Hematopoietic multipotent progenitor cell treated with erythropoietin and hydrocortisone succinate and interleukin-3 and kit ligand, for 6 days (in vitro differentiated cells): ENCODE data around the gene C9orf153.
A peak's percentile ranks its signal among the peaks of the same experiment; 100 is the strongest.
"Not testable (repeated sequence)": the region's sequence is repeated elsewhere in the genome, so short reads cannot be mapped to it uniquely, and the experiment has no call there.

ENCODE experiments used
- DNase-seq: peaks from one replicate; pipeline ENCODE4 v3.0.0-alpha.2; 2015

C9orf153 gene

DNA sequence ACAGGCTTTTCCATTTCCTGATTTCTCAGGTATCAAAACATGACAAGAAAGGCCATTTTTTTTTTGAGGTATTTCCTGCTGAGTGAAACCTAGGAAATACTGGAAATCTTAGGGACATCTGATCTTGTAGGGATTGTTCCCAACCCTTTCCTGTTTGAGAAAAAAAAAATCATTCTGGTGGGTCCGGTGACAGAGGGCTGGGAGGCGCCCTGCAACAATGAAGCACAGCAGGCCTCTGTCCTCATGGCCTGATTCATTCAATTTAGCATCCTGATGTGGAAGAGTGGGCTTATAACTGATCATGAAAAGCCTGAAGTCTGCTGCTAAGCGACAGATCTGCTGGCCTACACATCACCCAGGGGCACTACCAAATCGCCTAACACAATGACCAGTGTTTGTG, 3.0 kb upstream of the C9orf153 start:
- no peak for DNase-seq

DNA sequence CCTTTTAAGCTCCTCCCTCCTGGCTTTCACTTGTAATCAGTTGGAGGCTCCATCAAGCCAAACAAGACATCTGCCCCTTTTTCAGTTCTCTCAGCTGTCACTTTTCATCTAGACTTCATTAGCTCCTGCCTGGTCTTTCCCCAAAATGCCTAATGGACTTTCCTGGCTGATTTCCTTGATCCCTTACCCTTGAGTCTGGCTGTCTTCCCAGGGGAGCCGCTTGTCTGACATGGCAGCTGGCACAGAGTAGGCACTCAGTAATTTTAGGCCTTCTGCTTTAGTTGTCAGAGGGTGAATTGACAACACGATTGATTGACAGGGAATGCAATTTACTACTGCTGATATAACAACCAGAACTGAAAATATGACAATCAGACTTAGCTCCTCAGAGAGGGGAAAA, 2.1 kb downstream of the C9orf153 start:
- DNase-seq = no peak

DNA sequence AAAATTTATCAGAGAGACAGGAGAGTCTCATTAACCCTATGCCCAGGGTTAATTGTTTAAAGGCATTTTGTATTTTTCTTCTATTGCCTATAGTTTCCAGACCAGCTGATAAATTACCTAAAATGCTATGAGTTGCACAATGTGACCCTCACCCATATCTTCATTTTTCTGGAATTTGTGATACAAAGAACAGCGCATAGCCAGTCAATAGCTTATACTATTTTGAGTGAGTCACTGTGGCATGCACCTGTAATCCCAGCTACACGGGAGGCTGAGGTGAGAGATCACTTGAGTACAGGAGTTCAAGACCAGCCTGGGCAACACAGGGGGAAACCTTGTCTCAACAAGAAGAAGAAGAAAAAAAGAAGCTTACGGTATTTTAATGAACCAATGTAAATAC, 2.8 kb downstream of the C9orf153 start:
- no peak for DNase-seq

DNA sequence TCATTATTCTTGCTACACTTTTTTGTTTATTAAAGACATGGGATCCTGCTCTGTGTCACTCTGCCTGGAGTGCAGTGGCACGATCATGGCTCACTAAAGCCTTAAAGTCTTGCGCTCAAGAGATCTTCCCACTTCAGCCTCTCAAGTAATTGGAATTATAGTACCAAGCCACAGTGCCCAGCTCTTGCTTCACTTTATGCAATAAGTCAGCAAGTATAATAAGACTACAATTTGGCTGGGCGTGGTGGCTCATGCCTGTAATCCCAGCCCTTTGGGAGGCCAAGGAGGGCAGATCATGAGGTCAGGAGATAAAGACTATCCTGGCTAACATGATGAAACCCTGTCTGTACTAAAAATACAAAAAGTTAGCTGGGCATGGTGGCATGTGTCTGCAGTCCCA, 5.9 kb downstream of the C9orf153 start:
- no peak for DNase-seq

DNA sequence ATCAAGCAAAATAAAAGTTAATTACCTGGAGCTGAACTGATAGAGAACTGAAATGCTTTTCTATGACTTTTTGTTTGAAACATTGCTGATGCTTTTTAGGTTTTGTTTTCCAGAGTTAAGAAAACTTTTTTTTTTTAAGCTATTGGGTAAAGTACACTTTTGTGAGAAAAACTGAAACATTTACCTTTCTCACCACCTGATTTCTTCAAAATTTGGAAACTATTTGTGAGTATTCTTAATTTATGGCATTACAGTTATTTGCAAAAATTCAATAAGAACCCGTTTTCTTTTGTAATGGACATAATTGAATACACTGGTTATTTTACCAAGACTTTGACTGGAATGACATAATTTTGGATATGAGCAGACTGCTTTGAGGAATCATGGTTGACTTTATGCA, 6.6 kb downstream of the C9orf153 start:
- DNase-seq = no peak

DNA sequence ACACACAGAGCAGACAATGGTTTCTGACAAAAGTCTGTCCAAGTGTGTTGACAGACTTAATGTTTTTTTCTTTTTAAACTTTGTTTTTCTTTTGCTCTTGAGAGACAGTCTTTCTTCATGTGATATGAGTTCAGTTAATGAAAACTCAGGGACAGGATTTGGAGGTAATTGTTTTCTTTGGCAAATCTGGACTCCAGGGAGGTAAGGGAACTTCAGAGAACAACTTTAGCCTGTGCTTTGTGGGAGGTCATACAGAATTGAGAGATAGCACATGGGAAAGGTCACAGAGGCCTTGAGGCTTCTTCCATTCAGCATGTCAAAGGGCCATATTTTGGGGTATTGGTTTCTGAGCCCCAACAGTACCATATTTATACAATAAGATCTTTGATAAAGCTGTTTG, 9.3 kb downstream of the C9orf153 start:
- no peak for DNase-seq

DNA sequence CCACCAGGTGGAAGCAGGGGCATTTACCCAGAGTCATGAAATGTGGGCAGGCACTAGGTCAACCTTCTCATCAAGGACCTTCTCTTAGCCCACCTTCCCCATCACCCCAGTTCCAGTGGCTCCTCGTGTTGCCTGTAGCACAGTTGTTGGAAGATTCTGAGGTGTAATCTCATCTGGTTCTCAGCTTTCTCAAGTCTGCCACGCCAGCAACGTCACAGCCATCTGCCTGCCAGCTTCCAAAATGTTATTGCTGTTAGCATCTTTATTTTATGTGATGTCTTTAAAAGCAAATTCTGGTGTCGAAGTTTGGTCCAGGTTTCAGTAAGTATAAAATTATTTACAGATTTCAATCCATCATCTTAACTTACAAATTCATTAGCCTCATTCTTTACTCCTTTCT, 10.7 kb downstream of the C9orf153 start:
- DNase-seq = no peak

DNA sequence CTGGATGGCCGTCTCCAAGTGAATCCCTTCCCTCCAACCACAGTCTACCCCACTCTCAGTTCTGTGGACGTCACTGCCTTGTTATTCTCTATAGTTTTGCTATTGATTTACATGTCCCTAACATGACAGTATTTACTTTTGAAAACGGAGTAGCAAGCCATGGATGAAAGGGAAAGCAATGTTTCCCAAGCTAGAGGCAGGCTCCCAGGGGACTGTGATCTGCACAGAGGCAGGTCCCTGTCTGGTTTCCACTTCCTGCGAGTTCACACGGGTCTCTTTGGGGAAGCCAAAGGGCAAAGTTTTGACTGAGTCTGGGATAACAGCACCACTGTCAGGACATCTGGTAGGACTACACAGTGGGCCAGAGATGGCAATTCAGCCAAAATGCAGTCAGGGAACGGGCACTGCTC, 12.7 kb downstream of the C9orf153 start:
- DNase-seq = no peak

DNA sequence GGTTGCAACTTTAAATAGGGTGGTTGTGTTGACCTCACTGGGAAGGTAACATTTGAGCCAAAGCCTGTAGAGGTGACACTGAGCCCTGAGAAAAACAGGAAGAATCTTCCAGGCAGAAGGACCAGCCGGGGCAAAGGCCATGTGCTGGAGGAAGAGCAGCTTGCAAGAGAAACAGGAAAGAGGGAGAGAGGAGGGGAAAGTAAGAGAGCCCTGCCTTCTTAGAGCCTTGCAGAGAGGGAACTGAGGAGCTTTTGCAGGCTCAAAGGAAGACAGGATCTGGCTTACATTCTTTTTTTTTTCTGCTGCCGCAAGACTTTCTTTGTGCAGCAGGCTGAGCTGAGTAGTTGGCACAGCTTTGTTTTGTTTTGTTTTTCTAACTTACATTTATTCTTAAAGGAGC, 17.4 kb downstream of the C9orf153 start:
- no peak for DNase-seq

DNA sequence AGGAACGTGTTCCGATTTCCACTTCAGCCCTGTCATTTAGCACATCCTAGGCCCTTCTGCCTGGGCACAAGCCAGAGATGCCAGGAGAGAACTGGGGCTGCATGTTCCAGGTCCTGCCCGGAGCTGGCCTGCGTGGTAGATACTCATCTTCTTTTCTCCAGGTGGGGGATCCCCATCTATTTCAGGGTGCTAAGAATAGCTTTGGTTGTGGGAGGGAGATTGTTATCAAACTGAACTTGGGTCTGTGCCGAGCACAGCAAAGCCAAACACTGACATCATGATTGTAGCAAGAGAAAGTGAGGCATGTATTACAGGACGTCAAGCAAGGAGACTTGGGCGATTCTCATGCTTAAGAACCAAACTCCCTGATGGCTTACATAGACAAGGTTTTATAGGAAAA, 18.2 kb downstream of the C9orf153 start:
- no peak for DNase-seq

DNA sequence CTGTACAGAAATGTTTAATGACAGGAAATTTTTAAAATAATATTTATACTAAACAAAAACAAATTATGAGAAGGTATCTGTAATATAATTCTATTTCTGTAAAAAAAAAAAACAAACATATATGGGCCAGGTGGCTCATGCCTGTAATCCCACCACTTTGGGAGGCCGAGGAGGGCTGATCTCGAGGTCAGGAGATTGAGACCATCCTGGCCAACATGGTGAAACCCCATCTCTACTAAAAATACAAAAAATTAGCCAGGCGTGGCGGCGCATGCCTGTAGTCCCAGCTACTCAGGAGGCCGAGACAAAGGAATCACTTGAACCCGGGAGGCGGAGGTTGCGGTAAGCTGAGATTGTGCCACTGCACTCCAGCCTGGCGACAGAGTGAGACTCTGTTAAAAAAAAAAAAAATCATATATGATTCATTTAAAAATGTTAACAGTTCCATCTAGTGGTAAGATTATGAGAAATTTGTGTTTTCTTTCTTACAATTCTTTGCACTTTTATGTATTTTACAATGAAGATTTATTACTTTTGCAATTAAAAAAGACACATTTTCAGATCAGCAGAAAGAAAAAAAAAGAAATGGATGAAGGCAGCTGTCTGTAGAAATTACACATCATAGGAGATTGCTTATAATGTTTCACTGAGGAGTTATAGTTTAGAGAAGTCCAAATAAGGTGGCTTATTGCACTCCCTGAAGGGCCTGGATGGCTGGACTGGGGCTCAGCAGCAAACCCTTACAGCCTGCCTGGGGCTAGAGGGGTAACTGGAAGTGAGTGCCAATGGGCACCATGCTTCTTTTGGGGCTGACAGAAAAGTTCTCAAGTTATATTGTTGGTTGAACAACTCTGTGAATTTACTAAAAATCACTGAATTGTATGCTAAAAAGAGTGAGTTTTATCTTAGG, 20.3 kb downstream of the C9orf153 start:
- peak; percentile 30 for DNase-seq

DNA sequence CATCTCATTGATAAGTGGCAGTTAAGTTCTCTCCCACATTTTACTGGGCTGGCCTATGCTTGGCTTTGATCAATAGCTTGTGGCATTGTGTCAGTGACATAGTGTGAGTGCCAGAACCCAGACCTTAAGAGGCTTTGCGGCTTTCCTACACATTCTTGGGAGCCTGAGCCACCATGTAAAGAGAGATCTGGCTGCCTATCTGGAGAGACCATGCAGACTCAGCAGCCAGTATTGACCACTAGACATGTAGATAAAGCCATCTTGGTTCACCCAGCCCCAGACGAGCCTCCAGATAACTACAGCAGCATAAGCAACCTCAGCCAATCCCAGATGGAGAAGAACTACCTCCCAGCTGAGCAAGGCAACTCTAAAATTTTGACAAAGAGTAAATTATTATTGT, 28.6 kb downstream of the C9orf153 start:
- peak; percentile 86 for DNase-seq

DNA sequence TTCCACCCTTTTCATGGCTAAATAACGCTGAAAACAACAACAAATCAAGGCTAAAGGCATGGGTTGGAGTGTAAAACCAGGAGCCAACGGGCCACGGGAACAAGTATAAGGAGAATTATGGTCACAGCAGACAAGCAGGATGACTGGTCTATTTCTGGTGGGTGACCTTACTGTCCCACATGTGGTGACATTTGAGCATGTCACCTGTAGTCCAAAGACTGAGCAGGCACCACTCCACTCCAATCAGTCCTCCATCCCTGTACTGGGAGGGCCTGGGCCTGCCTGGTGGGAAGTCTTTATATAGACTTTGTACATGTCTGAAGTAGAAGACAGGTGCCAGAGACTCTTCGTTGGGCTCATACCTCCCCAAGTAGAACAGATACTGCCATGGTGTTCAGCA, 36.8 kb downstream of the C9orf153 start:
- DNase-seq = no peak

DNA sequence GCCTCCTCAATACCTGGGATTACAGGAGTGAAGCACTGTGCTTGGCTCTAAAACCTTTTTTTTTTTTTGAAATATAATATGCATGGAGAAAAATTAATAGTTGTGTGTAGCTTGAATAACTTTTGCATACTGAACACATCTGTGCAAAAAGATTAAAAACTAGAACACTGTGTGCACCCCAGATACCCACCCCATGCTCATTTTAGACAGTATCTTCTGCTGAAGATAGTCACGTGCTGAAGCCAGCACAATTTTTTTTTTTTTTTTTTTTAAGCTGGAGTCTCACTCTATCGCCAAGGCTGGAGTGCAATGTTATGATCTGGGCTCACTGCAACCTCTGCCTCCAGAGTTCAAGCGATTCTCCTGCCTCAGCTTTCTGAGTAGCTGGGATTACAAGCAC, 39.9 kb downstream of the C9orf153 start:
- DNase-seq = peak; percentile 50

DNA sequence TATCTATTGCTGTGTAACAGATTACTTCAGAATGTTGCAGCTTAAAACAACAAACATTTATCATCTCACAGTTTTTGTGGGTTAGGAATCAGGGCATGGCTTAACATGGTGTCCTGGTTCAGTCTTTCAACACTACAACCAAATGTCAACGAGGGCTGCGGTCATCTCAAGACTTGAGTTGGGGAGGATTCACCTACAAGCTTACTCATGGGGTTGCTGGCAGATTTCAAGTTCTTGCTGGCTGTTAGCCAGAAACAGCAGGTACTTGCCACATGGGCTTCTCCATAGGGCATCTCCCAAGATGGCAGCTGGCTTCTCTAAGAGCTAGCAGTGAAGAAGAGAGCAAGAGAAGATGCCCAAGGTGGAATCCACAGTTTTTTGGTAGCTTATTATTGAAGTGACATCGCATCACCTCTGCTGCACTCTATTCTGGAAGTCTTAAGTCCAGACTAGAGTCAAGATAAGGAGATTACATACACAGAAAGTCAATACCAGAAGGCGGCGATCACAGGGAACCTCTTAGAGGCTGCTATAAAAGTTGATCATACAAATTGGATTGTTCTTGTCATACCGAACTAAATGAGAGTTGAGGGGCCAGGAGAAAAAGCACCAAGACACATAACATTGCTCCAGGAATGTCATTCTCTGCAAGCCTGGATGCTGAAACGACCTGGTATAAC, 42.2 kb downstream of the C9orf153 start:
- DNase-seq = no peak

DNA sequence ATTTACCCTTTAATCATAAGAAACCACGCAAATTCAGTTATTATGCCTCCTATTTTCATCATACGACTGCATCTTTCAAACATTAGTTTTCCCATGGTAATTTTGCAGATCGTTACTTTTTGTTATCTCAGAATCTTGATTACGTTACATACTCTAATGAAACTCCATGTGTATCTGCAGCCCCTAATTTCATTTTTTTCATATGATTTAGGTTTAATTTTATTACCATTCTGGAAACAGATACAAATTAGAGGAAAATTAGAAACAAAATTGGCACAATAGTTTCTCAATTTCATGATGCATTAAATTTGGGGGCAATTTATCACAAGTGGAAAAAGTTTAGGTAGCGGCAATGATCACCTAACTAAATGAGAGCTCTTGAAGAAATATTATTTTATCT, 52.3 kb downstream of the C9orf153 start:
- no peak for DNase-seq

DNA sequence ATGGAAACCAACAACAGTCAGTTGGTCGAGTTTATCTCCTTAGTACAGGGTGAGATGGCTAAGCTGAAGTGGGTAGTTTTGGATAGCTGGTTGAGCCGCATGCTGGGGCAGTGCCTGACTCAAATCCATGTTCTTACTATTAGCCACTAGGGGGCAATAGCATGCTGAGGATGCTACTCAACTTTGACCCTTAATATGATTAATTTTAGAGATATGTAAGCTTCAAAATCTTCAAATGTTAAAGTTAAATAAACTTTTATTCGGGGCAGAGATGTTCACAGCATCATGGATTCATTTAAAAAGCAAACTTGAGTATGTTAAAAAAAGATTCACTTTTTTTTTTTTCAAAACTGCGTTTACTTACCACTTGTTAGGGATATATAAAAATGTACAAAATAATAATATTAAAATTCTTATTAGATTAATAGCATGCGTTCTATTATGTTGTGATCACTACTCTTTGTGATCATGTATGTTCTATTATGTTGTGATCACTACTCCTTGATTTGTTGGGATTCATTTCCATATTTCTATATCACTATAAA, 57.0 kb downstream of the C9orf153 start:
- DNase-seq = peak; percentile 84

DNA sequence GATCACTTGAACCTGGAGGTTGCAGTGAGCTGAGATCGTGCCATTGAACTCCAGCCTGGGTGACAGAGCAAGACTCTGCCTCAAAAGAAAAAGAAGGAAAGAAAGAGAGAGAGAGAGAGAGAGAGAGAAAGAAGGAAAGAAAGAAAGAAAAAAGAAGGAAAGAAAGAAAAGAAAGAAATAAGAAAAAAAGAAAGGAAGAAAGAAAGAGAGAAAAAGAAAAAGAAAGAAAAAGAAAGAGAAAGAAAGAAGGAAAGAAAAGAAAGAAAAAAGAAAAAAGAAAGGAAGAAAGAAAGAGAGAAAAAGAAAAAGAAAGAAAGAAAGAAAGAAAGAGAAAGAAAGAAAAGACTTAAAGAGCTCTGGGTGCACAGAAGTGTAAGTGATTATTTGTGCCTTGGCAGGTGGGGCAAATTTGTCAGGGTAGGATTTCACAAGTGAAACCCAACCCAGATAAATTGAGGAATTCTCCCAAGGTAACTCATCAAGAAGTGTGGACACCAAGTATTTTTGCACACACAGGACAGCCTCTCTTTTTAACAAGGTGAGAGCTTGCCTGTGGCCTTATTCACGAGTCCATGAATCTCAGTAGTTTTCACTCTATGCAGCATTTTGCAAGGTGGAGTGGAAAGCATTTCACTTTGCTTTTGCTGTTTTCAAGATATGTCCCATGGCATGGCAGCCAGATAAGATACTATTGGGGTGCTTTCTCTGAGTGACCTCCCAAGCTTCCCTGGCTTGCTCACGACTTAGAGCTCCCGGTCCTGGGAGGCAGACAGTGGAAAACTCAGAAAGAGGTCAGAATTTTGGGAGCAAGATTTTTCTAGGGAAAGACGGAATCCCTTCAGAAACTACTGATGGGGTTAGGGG, 57.8 kb downstream of the C9orf153 start:
- DNase-seq = no peak

DNA sequence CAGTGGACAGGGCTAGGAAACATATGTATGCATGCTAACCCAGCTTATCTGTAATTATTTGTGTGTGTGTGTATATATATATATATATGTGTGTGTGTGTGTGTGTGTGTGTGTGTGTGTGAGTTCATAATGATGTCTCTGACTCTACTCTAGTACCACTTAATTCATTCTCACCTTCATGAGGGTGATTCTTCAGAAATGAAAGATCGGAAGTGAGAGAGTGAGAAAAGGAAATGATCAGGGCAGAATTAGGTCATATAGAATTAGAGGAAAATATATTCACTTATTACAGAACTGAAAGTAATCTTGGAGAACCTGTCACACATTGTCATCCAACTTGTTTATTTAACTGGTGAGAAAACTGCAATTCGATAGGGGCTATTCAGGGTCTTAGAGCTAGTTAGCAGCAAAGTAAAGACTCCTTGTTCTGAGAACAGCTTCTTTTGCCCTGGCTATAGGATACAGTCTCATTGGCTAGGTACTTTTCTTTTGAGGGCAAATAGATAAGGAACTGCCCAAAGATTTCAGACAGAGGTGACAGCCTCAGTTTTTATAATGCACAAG, 58.8 kb downstream of the C9orf153 start:
- DNase-seq = no peak

DNA sequence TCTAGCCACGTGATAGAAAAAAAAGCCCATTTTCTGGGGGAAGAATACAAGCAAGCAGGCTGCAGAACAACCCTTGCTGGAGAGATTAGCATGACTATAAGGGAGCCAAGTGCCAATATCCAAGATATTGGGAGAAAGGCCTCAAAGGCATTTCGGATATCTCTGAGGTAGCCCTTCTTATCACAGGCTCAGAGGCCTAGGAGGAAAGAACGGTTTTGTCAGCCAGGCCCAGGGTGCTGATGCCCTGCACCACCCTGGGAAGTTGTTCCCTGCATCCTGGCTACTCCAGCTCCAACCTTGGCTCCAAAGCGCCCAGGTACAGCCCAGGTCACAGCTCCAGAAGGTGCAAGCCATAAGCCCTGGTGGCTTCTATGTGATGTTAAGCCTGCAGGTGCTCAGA, 66.4 kb downstream of the C9orf153 start:
- DNase-seq = no peak

DNA sequence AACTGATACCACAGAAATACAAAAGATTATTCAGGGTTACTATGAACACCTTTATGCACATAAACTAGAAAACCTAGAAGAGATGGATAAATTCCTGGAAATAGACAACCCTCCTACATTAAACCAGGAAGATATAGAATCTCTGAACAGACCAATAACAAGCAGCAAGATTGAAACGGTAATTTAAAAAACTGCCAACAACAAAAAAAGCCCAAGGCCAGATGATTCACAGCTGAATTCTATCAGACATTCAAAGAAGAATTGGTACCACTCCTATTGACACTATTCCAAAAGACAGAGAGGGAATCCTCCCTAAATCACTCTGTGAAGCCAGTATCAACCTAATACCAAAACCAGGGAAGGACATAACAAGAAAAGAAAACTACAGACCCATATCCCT, 68.8 kb downstream of the C9orf153 start:
- DNase-seq = not testable (repeated sequence)

DNA sequence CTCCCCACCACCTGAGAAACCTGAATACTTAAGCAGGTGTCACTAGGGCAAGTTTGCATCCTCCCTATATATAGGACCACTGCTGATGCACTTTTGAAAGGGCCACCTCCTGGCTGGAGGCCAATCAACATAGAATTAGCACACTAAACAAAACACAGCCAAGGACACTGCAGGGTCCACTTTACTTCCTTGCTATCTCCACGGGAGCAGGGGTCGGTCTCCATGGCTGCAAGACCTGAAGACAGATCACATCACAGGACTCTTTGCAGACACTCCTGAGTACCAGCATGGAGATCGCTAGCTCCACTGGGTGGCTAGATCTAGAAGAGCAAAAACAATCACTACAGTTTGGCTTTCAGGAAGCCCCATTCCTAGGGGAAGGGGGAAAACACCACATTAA, 72.3 kb downstream of the C9orf153 start:
- no peak for DNase-seq

DNA sequence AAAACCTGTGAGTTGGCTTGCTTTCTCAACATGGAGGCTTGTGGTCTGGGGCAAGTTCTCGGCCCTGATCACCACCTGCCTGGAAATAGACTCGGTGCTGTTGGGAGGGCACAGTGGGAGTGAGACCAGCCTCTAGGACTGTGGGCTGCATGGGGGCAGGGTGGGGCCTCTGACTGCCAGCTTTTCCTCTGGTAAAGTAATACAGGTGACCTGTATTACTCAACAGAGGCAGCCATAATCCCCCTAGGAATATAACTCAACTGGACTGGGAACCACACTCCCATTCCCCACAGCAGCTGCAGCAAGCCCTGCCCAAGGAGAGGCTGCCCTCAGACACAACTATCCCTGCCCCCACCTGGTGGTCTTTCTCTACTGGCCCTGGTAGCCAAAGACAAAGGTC, 72.8 kb downstream of the C9orf153 start:
- DNase-seq = no peak
